NCI-H226 (cell line): ENCODE measurements around the gene FGF14.
"Not testable (repeated sequence)": the region's sequence is repeated elsewhere in the genome, so short reads cannot be mapped to it uniquely, and the experiment has no call there.

Experiments
- DNase-seq: peaks from one replicate; pipeline ENCODE4 v3.0.0-alpha.2; 2015

The FGF14 gene

DNA sequence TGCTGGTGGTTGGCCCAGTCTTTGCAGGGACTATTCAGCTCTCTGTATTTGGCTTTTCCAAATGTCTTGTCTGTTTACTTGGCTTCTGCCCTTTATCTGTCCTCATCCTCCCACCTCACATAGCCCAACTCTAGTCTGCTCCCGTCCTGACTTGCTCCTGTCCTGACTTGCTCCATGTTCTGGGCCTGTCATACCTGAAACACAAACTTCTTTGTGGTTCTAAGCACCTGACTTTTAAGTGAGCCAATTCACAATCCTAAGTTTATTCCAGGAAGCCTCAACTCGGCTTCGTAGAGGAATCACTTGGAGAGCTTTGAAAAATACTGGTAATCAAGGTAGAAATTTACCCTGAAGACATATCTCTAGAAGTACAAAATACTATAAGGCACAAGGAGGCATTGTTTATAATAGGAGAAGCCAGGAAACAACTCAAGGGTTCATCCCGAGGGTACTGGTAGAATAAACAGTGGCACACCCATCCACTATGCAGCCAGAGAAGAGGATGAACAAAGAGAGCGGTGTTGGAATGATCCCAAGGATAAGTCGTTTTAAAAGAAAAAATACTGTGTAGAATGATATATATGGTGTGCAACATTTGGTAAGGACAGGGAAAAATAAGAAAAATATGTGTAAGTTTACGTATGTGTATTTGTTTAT lies 284.5 kb downstream of the FGF14 start:
- no peak for DNase-seq

DNA sequence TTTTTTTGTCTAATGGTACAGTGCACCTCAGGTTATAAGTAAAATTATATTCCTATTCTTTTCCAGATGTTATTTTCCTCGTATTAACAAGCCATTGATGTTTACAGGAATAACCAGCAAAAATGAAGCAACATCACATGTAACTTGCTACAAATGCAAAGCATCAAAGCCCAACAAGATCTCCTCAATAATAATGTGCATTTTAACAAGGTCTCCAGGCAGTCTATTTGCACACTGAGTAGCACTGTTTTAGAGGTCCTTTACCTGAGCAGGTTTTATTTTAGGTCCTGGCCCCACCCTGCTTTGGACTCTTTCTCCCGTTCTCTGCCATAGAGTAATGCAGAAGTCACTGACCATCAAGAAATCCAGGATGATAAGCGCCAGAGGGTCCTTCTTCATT lies 298.4 kb downstream of the FGF14 start:
- no peak for DNase-seq

DNA sequence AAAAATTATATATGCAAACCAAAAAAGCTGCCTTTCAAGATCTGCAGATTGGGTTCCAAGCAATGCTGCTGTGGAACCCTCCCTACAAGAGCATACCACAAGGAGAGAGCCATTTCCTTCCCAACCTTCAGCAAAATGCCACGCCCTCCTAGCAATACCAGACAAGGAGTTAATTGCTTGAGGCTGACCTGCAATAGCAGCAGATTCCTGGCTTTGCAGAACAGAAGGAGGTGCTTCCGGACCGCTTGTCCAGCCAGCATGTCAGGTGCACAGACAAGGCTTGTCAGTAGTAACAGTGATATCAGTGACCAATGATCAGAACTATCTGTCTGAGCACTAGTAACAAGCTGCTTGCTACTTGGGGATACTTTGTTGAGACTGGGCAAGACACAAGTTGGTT lies 301.6 kb downstream of the FGF14 start:
- DNase-seq, result no peak

DNA sequence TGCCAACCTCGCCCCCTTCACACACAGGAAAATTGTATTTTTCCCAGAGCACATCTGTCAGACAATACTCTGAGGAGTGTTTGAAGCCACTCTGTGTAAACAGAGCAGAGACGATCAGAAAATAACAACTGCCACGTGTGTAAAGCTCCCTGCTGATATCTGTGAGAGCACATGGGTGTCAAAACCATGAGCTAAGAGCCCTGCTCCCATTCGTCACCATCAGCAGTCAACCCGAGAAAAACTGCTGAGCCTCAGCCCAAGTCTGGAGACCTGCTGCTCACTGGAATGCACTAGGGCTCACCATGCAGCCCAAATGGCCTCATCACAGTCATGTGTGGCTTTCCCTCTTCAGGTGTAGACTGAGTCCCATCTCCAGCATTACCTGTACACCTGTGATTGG lies 304.1 kb downstream of the FGF14 start:
- DNase-seq, result no peak

DNA sequence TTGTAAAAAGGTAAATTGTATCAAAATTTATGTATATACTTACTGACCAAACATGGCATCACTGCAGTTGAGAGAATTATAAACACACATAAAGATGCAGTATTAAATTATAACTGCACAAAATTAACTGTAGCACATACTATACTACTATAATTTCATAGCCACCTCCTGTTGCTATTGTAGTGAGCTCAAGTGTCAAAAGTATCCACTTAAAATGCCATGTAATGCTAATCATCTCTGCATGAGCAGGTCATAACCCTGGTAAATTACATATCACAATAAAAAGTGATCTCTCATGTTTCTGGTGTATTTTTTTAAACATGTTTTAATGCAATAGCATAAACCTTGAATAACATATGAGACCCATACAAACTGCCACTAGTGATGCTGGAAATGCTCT lies 308.6 kb downstream of the FGF14 start:
- DNase-seq, result not testable (repeated sequence)

DNA sequence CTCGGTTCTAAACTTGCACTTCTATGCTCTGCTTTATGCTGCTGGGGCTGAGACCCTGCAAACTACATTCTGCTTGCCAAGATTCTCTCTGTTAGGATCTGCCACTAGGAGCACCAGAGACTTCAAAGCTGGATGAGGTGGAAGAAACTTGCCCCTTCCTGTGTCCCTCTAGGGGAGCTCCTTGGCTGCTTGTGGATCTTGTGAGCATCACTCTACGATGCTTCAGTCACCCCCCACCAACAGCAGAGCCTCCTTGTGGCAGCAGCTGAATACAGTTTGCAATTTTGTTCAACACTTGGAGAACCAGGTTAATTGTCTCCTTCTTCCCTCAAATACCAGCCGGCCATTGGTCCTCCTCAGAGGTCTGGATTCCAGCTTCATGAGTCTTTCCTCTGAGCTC lies 310.6 kb downstream of the FGF14 start:
- DNase-seq, result no peak

DNA sequence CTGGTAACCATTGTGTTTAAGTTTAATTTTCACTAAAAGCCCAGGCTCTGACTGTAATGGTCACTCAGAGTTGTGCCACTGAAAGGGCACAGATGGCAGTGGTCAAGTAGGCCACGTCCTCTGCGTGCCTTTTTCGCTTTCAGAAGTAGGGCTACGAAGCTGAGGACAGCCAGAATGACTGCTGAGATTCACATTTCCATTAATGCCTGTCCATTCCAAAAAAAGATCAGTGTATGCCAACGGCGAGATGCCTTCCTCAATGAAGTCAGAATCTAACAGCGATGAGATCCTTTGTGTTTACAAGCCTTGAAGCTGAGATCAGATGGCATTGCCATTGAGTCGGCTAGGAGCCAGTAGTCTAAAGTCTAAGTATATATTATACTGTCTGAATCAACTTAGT lies 311.3 kb downstream of the FGF14 start:
- DNase-seq, result no peak

DNA sequence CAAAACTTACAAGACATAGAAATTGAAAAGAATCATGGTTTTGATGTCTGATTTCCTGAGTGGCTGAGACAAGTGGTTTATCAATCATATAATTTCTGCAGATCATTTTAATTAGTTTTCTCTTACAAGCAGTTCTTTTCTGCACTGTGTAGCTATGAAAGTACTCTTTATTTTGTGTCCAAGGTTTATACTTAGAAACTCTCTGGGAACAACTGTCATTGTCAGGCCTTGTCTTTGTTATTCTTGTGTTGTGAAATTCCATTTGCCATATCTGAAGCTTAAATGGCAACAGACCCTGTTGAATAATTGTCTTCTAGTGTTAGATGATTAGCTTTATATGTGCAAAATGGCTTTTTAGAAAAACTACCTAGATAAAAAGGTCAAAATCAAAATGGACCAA lies 312.1 kb downstream of the FGF14 start:
- DNase-seq, result no peak

DNA sequence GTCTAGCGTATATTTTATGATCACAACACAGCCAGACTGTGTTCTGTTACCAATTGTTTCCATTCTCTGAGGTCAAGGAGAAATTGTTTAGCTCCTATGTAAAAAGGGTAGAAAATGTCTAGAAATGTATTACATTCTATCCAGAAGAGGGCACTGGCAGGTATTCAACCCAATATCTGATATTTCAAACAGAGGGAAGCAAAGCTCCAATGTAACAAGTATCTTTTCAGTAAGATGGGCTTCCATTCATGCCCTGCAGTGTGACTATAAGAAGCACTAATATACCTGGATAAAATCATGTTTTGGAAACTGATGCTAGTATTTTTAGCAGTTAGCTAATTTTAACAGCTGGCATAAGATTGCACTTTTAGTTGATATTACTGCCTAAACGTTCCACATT lies 312.7 kb downstream of the FGF14 start:
- DNase-seq, result no peak

DNA sequence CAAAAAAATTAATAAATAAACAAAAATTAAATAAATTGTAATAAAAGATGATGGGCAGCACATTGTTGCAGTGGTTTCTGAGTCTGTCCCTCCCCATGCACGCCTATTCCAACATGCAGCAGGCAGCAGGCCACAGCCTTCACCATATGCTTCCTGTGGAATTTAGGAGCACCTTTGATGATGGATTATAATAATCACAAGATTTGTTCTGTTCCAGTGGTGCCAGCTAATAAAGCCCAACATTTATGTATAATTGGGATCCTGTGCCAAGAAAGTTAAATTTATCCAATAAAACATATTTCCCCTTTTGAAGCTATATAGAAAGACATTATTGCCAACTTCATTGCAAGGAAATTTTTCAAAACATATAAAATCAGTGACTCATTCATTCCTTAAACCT lies 328.6 kb downstream of the FGF14 start:
- no peak for DNase-seq

DNA sequence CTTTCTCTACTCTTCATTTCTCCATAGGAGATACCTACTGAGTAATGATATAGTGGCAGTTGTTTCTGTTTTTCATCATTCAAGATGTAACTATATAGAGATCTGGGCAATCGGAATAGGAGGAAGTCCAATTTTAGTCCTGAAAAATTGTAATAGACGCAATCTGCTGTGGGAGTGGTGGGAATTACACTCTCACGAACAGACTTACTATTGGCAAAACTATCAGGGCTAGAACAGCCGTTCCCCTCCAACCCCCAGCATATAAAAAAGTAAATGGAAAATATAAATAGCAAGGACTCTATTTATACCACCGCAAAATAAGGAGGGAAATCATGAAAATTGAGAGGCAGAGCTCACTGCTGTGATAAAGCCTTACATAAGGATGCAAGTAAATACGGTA lies 330.1 kb downstream of the FGF14 start:
- no peak for DNase-seq

DNA sequence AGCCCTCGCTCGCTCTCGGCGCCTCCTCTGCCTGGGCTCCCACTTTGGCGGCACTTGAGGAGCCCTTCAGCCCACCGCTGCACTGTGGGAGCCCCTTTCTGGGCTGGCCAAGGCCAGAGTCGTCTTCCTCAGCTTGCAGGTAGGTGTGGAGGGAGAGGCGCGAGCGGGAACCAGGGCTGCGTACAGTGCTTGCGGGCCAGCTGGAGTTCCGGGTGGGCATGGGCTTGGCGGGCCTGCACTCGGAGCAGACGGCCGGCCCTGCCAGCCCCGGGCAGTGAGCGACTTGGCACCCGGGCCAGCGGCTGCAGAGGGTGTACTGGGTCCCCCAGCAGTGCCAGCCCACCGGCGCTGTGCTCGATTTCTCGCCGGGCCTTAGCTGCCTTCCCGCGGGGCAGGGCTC lies 333.5 kb downstream of the FGF14 start:
- not testable (repeated sequence) for DNase-seq

DNA sequence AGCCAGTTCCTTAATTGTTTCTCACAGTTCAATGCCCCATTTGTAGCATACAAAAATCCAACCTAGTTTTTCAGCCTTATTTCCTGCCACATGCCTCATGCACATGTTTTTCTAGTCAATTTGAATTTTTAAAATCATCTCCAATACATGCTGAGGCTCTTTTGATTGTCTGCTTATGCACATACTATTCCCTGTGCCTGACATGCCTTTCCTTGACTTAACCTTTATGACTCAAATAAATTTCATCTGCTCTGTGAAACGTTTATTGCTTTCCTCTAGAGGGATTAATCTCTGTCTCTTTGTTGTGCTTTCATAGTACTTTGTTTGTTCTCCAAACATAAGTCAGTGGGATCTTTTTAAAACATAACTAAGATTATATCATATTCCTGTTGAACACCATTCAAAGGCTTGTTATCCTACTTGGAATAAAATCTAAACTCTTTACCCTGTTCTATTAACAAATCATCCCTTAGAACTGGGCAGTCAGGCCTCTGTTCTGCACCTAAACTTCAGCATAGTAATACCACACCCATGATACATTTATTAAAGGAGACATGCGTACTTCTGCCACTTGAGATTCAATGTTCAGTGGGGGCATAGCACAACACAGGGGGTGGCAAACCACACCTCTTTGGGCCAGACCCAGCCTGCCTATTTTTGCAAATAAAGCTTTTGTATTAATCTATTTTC lies 346.6 kb downstream of the FGF14 start:
- no peak for DNase-seq

DNA sequence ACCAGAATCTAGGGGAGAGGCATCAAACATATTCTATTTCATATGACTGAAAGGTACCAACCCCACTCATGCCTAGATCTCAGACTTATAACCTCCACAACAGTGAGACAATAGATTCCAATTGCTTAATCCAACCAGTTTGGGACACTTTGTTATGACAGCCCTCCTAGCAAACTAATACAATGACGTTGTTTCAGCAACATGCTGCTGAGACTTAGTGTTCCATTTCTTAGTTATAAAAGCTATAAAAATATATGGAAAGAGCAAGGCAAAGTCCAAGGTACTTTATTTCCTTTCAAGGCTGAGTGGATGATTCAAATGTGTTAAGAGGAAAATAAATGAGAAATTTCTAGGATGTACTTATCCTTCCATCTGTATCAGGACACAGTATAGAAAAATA lies 352.0 kb downstream of the FGF14 start:
- no peak for DNase-seq

DNA sequence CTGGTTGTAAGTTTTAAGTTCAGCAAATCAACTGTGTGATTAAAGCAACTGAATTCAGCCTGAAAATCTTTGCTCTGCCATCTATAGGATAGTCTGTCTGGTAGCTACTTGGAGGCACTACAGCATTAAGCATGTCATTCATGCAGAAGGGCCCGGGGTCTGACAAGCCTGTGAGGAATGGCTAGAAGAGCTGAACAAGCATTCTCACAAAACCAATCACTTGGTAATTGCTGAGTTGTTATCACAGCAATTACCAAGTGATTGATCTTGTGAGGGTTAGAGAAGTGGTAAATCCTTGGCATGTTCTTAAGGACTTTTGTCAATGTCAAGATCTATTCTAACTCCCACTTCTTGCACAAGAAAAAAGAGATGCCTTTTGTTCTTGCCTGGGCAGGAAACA lies 356.1 kb downstream of the FGF14 start:
- no peak for DNase-seq

DNA sequence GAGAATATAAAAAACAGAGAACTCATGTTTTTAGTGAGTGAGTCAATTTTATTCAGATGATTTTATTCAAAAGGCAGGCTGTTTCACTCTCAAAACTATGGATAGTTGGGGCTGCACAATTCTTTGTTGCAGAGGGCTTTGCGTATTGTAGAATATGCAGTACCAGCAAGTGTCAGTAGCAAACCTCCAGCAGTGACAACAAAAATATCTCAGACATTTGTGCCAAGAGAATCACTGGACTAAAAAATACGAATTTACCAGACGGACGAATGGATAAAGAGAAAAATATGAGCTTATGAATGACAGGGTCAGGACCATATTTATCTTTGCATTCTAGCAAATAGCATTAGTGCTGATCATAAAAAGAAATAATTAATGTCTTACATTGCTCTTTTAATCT lies 359.1 kb downstream of the FGF14 start:
- no peak for DNase-seq

DNA sequence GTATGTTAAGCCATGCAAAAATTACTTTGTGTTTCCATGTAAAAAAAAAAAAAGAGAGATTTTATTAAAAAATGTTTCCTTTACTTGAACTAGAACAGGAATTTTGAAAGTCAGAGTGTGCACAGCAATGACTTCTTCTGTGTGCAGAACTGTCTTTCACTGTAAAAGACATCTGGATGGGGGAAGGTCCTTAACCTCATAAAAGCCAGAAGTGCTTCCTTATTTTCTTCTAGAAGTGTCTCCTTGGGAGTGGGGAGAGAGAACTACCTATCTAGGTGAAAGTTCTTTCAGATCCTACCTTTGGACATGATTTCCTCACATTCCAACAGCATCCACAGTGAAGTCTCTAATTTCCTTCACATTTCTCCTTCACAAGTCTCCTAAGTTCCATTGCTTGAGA lies 360.3 kb downstream of the FGF14 start:
- no peak for DNase-seq

DNA sequence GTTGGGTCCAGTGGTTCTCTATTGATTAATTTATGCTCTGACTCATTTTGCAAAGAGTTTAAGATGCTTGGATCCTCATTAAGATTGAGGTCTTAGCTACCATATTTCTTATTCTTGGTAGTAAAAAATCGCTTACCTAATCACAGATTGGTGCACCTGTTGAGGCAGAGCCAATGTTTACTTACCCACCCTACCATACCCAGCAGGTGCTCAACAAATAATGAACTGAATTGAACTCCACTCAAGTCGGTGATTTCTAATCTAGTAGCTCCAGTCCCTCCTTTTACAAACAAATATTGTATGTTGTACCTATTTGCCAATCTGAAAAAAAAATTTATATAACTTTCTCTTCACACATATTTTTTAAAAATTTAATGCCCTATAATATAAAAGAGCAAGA lies 361.0 kb downstream of the FGF14 start:
- DNase-seq, result no peak

DNA sequence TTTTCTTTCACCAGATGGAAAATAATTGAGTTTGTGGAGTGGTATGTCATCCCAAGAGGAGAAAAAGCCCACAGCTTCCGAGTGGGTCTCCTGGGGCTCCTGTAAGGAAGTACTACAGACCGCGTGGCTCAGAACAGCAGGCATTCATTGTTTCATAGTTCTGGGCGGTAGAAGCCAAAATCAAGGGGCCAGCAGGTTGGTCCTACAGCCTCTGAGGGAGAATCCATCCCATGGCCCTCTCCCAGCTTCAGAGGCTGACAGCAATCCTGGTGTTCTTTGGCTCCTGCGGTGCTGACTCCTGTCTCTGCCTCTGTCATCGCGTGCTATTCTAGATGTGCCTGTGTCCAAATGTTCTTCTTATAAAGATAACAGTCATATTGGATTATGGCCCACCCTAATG lies 362.6 kb downstream of the FGF14 start:
- no peak for DNase-seq

DNA sequence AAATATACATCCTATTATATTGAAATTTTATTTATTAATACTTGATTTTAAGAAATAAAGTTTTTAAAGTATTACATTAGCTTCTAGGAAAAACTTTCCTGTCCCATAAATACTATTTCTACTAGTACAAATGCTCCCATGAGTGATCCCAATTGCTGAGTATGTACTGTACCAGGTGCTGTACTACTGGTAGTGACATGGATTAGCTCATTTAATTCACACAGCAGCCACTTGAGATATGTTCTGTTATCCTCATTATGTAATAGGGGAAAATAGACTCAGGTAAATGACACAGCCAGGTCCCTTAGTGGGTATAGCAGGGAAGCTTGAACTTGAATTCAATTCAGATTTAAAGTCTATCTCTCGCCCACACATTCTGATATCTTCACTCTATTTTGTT lies 363.1 kb downstream of the FGF14 start:
- DNase-seq, result no peak

DNA sequence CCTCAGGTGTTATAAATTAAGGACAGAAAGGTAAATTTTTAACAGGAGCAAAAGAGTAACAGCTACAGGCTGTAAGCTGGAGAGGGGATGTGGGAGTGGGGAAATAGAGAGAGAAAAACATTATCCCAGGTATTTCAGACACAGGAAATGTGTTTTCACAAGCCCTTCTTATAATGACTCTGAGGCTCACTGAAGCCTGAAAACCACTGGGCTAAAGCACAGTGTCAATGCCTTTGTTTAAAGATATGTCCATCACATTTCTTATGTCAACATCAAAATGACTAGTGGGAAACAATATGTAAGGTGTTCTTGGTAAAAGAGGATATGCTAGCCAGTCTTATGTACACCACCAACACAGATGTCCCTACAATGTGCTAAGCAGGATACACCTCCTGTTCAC lies 365.9 kb downstream of the FGF14 start:
- no peak for DNase-seq

DNA sequence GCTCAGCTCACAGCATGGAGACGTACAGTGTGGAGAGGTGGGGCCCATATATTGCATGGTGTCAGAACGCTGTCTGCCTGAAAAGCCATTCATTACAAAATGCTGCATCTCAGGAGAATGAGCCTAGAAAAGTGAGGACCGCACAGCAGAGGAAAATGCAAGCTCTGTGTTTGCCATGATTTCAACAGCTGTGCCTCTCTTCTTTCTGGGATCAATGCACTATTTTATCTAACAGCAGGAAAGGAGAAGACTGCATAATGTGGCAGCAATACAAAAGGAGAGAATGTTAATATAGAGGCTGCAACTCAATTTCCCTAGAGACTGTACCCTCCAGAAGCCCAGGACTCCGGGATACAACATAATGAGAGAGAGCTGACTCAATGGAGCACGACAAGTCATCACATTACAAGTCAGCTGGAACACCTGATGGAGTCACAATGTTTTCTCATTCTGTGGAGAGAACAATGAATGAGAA lies 368.0 kb downstream of the FGF14 start:
- DNase-seq, result no peak

DNA sequence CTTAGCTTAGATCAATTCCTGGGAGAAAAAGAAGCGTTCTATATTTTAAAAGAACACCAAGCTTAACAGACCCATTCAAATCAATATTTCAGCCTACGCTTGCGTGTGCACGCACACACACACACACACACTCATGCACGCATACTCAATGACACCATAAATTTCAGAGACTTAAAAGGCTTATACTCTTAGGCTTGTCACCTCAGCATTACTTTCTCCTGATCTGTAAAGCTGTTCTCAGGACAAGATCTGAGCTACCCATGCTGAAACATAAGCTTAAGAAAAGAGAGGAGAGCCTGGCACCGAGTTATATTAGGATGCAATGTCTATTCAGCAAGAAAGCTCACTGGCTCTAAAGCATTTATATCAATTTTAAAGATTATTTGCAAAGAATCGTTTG lies 368.5 kb downstream of the FGF14 start:
- DNase-seq, result no peak

DNA sequence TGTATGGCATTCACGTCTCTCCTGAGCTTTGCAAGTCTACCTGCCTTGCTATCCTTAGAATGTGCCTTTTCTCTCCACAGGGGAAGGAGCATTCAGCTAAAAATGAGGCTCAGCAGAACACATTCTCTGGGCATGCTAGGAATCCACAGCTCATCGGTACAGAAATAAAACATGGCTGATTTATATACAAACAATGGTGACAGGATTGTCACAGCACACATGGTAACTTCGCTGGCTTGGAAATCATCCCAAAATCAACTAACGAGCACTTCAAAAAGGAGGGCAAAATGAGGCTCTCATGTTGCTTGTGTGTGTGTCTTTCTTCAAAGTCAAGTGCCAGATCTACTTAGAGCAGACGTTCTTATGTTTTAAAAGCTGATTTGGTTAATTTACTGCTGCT lies 373.0 kb downstream of the FGF14 start:
- DNase-seq, result no peak

DNA sequence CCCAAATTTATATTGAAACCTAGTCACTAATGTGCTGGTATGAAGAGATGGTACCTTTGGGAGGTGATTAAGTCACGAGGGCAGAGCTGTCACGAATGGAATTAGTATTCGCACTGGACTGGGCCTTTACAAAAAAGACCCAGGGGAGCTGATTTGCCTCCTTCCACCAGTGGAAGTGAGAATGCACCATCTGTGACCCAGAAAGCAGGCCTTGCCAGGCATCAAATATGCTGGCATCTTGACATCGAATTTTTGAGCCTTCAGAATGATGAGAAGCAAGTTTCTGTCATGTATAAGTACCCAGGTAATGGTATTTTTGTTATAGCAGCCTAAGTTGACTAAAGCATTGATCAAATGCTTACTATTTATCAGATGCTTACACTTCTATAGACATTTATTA lies 373.6 kb downstream of the FGF14 start:
- no peak for DNase-seq
